IgD-negative memory B cell (primary cell): ENCODE data around the gene FAP. TPM values are rescaled to one million over a fixed set of nuclear protein-coding genes. Genes with fewer than 3 reads are reported as not detected.

Source experiments
- H3K27ac Mint-ChIP-seq, 3 donors: one replicate each; pipeline ENCODE4 v1.8.0; 2020 to 2022; ENCODE audit warnings: mild to moderate bottlenecking in 3 of 3, mixed read lengths in 3 of 3, moderate library complexity in 1 of 3
- H3K27me3 Mint-ChIP-seq: one replicate; pipeline ENCODE4 v1.8.0; 2021; ENCODE audit warnings: mixed read lengths
- H3K36me3 Mint-ChIP-seq: one replicate; pipeline ENCODE4 v1.8.0; 2020; ENCODE audit warnings: mild to moderate bottlenecking, mixed read lengths
- H3K4me1 Mint-ChIP-seq, 3 donors: one replicate each; pipeline ENCODE4 v1.8.0; 2020 to 2022; ENCODE audit warnings: mixed read lengths in 3 of 3, mild to moderate bottlenecking in 1 of 3
- H3K4me3 Mint-ChIP-seq, 4 donors: one replicate each; pipeline ENCODE4 v1.8.0; 2020 to 2022; ENCODE audit warnings: mild to moderate bottlenecking in 4 of 4, mixed read lengths in 4 of 4, moderate library complexity in 3 of 4
- H3K9me3 Mint-ChIP-seq, 3 donors: one replicate each; pipeline ENCODE4 v1.8.0; 2020 to 2021; ENCODE audit warnings: mixed read lengths in 3 of 3, mild to moderate bottlenecking in 1 of 3
- polyA plus RNA-seq: library from polyadenylated mRNA; unstranded; fragments of 300-500 nt; fragmentation: Illumina TruSeq; gene quantifications from one replicate; pipeline ENCODE4 v1.2.3, GENCODE V29; 2021

FAP gene
- polyA plus RNA-seq, 1 donor from 2014 or later: not detected

DNA sequence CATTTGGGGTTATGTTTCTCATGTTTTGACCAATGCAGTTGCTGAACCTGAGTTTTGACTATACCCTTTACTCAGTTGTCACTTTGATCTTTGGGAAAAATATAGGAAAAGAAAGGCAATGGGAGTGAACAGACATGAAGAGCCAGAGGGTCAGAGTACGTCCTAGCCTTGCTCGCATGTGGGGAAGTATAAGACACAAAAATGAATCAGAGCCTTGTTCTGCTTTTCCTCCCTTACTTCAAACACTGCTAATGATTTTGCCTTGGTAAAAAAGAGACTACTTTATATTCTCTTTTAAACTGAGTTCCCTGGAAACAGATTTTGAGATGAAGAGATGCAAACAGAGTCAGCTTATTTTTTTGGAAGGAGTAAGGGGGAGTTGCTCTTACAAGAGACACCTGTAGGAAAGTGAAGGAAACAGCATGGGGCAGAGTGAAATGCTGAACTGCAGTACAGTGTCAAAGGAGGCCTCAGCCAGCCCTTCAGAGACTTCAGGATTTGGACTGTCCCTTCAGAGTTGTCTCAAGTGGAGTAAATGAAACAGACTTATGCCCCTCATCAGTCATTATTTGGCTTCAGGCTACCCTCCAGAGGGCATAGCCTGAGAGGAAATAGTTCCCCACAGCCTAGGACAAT is 11.1 kb upstream of the FAP start:
- Mint-ChIP-seq H3K4me3 (no peak overlapping the region), H3K9me3 (peaks cover 0 to 6% (median 3%) of the 10 kb centered on the region in 3 donors), H3K27me3 (peaks cover 2% of the 10 kb centered on the region), H3K27ac (no peak overlapping the region), H3K4me1 (no peaks in the 10 kb centered on the region), H3K36me3 (no peaks in the 10 kb centered on the region)

- no peaks in the 10 kb centered on the region for H3K36me3 Mint-ChIP-seq
- no peaks in the 10 kb centered on the region for H3K4me1 Mint-ChIP-seq
- peaks cover 2% of the 10 kb centered on the region for H3K27me3 Mint-ChIP-seq
- peaks cover 0 to 6% (median 5%) of the 10 kb centered on the region in 3 donors for H3K9me3 Mint-ChIP-seq
- no peak overlapping the region for H3K4me3 Mint-ChIP-seq
- no peak overlapping the region for H3K27ac Mint-ChIP-seq
These were observed 10.2 kb upstream of the FAP start for GRCh38 chr2:162253435-162253834.

DNA sequence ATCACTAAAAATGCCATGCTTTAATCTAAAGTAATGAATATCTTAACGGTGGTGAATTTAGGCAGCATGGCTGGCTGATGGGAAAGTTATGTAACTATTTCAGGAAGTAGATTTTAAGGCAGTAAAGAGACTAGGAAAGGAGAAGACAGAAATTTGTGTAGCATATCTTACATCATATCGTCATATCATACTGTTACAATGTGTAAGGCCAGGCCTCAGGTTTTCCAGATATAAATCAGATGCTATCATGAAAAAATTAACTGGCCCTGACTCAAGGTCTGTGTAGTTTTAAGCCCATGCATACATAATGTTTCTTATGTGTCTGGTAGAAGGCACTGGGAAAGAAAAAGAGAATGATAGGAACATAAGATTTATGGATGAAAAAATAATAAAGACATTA is 8.9 kb upstream of the FAP start:
- no peak overlapping the region for H3K4me3 Mint-ChIP-seq
- peaks cover 0 to 6% (median 5%) of the 10 kb centered on the region in 3 donors for H3K9me3 Mint-ChIP-seq
- H3K27ac Mint-ChIP-seq: no peak overlapping the region
- H3K27me3 Mint-ChIP-seq: peaks cover 2% of the 10 kb centered on the region
- H3K4me1 Mint-ChIP-seq: no peaks in the 10 kb centered on the region
- no peaks in the 10 kb centered on the region for H3K36me3 Mint-ChIP-seq

GRCh38 chr2:162245781-162246180 is 2.5 kb upstream of the FAP start:
- Mint-ChIP-seq H3K4me3 (no peak overlapping the region), H3K27me3 (peaks cover 4% of the 10 kb centered on the region), H3K27ac (no peak overlapping the region), H3K9me3 (peaks cover 0 to 6% (median 5%) of the 10 kb centered on the region in 3 donors), H3K36me3 (peaks cover 3% of the 10 kb centered on the region), H3K4me1 (no peaks in the 10 kb centered on the region)

- Mint-ChIP-seq H3K4me3 (no peak overlapping the region), H3K36me3 (peaks cover 3% of the 10 kb centered on the region), H3K9me3 (peaks cover 0 to 3% (median 2%) of the 10 kb centered on the region in 3 donors), H3K27me3 (peaks cover 4% of the 10 kb centered on the region), H3K4me1 (no peaks in the 10 kb centered on the region), H3K27ac (no peak overlapping the region)
These were observed 1.8 kb upstream of the FAP start for GRCh38 chr2:162245061-162245460.

DNA sequence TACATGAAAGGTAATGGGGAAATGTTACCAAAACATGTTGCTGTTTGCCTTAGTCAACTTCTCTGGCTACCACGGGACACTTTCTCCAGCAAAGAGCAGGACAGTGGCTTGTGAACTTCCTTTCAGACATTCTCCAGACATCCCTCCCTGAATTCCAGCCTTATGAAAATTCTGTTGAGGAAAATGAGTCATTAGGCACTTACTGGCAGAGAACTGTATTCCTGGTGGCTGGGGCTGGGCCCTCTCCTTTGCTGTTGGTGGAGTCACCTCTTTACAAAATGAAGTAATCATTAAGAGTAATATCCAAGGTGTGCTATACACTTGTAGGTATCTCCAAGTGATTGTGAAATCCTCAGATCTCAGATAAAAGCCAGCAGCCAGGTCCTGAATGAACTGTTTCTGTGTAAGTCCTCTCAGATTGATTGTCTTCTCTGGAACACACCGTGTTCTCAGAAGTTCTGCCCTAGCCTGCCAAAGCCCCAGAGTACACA is 1.3 kb upstream of the FAP start:
- H3K4me3 Mint-ChIP-seq: no peak overlapping the region
- H3K27me3 Mint-ChIP-seq: peaks cover 8% of the 10 kb centered on the region
- H3K36me3 Mint-ChIP-seq: peaks cover 3% of the 10 kb centered on the region
- H3K9me3 Mint-ChIP-seq: peaks cover 0 to 3% (median 0%) of the 10 kb centered on the region in 3 donors
- H3K4me1 Mint-ChIP-seq: no peaks in the 10 kb centered on the region
- no peak overlapping the region for H3K27ac Mint-ChIP-seq

GRCh38 chr2:162243715-162244114 is 470 bp upstream of the FAP start:
- Mint-ChIP-seq H3K4me3 (no peak overlapping the region), H3K36me3 (peaks cover 3% of the 10 kb centered on the region), H3K27ac (no peak overlapping the region), H3K4me1 (no peaks in the 10 kb centered on the region), H3K27me3 (peaks cover 11% of the 10 kb centered on the region), H3K9me3 (no peaks in the 10 kb centered on the region)

DNA sequence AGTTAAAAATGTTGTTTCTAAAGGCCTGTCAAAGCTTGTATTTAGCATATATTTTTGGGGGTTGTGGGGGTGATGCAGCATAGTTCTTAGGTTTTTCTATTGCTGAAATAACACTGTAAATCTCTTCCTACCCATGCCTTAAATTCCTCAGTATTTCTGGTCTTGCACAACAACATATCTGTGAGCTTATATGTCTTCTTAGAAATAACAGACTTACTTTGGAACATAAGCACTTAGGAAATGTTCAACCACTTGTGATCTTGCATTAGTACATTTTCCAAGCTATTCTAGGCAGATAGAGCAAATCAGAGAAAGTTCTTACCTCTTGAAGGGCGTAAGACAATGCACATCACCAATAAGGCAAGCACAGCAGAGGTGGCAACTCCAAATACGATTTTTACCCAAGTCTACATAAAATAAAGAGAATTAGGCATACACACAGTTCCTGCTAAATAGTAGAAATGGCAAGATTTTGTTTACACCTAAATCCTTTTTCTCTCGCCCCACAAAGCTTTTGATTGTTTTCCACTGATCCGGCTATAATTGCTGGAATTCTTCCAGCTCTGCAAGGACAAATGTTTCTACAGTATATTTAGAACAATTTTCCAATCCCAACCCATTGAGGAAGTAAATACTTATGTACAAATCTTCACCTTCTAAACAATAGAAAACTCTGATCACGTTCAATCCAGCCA is 512 bp downstream of the FAP start:
- Mint-ChIP-seq H3K36me3 (peaks cover 3% of the 10 kb centered on the region), H3K4me3 (no peak overlapping the region), H3K4me1 (no peaks in the 10 kb centered on the region), H3K9me3 (no peaks in the 10 kb centered on the region), H3K27me3 (peaks cover 11% of the 10 kb centered on the region), H3K27ac (no peak overlapping the region)

GRCh38 chr2:162241571-162241970 is 1.7 kb downstream of the FAP start:
- Mint-ChIP-seq H3K36me3 (peaks cover 3% of the 10 kb centered on the region), H3K4me1 (no peaks in the 10 kb centered on the region), H3K9me3 (no peaks in the 10 kb centered on the region), H3K27me3 (peaks cover 11% of the 10 kb centered on the region), H3K27ac (no peak overlapping the region), H3K4me3 (no peak overlapping the region)

GRCh38 chr2:162234620-162235462 is 8.4 kb downstream of the FAP start:
- no peaks in the 10 kb centered on the region for H3K4me1 Mint-ChIP-seq
- no peak overlapping the region for H3K27ac Mint-ChIP-seq
- H3K36me3 Mint-ChIP-seq: peaks cover 1% of the 10 kb centered on the region
- H3K27me3 Mint-ChIP-seq: peaks cover 7% of the 10 kb centered on the region
- H3K4me3 Mint-ChIP-seq: no peak overlapping the region
- no peaks in the 10 kb centered on the region for H3K9me3 Mint-ChIP-seq

- H3K27ac Mint-ChIP-seq: no peak overlapping the region
- H3K4me3 Mint-ChIP-seq: no peak overlapping the region
- H3K27me3 Mint-ChIP-seq: peaks cover 1% of the 10 kb centered on the region
- H3K36me3 Mint-ChIP-seq: peaks cover 1% of the 10 kb centered on the region
- H3K4me1 Mint-ChIP-seq: no peaks in the 10 kb centered on the region
- H3K9me3 Mint-ChIP-seq: no peaks in the 10 kb centered on the region
These were observed 10.0 kb downstream of the FAP start for GRCh38 chr2:162233197-162233596.

- Mint-ChIP-seq H3K27me3 (peaks cover 3% of the 10 kb centered on the region), H3K4me3 (no peak overlapping the region), H3K27ac (no peak overlapping the region), H3K36me3 (peaks cover 1% of the 10 kb centered on the region), H3K9me3 (no peaks in the 10 kb centered on the region), H3K4me1 (no peaks in the 10 kb centered on the region)
These were observed 10.6 kb downstream of the FAP start for GRCh38 chr2:162232671-162233070.

GRCh38 chr2:162232027-162232426 is 11.2 kb downstream of the FAP start:
- Mint-ChIP-seq H3K27me3 (peaks cover 5% of the 10 kb centered on the region), H3K36me3 (peaks cover 1% of the 10 kb centered on the region), H3K9me3 (no peaks in the 10 kb centered on the region), H3K4me3 (no peak overlapping the region), H3K4me1 (no peaks in the 10 kb centered on the region), H3K27ac (no peak overlapping the region)

- H3K36me3 Mint-ChIP-seq: peaks cover 1% of the 10 kb centered on the region
- H3K4me1 Mint-ChIP-seq: no peaks in the 10 kb centered on the region
- H3K27me3 Mint-ChIP-seq: peaks cover 5% of the 10 kb centered on the region
- no peaks in the 10 kb centered on the region for H3K9me3 Mint-ChIP-seq
- H3K4me3 Mint-ChIP-seq: no peak overlapping the region
- no peak overlapping the region for H3K27ac Mint-ChIP-seq
These were observed 12.5 kb downstream of the FAP start for GRCh38 chr2:162230761-162231160.

DNA sequence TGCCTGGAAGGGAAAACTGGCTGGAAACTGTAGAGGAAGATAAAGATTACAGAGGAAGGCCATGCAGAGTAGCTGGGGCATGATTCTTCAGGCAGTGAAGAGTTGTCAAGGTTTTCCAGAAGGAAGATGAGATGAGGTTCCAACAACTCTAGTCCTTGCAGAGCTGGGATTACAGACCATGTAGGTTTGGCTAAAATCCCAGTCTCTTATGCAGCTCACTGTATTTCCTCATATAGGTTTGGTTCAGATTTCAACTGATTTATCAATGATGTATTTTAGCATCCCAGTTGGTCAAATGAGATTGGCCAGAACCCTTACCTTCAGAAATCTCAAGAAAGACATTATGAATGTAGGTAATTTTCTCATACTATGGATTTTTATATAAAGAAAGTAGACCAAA is 16.4 kb downstream of the FAP start:
- Mint-ChIP-seq H3K27me3 (peaks cover 4% of the 10 kb centered on the region), H3K4me1 (peaks cover 0 to 2% (median 0%) of the 10 kb centered on the region in 3 donors), H3K4me3 (no peak overlapping the region), H3K27ac (no peak overlapping the region), H3K36me3 (no peaks in the 10 kb centered on the region), H3K9me3 (no peaks in the 10 kb centered on the region)
